ENCODE measurements around the gene MVB12A. TPM values are rescaled to one million over a fixed set of nuclear protein-coding genes. Genes with fewer than 3 reads are reported as not detected.

MVB12A gene
- total and polyA plus RNA-seq, 2 of the 8 experiments (the other 6 are each of a cell fraction or from before 2014, with no cell fraction given): 37.9 to 76.6 TPM

DNA sequence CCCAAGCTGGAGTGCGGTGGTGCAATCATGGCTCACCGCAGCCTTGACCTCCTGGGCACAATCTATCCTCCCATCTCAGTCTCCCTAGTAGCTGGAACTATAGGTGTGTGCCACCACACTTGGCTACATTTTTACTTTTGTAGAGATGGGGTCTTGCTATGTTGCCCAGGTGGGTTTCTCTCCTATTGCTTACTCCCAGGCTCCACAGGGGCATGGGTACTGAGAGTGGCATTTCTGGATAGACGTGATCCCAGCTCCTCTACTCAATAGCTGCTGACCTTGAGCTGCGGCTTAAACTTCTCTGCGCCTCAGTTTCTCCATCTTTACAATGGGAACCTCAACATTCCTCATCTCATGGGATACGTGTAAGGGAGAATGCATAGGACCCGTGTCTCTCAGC lies 11.6 kb downstream of the MVB12A start:
- Histone ChIP-seq H3K23ac (ENCODE audit: insufficient read length) (no peak overlapping the region), H4K20me1 (replicated peaks in 1 of 2; ENCODE audit: control insufficient read depth in 1 of 2, insufficient read depth in 2 of 2, low read length in 2 of 2) (no peaks in the 10 kb centered on the region), H3K9me3 (ENCODE audit: insufficient read depth in 2 of 2, low read depth in 1 of 2, low read length in 1 of 2) (no peaks in the 10 kb centered on the region), H3K9ac (replicated peaks in 1 of 4; ENCODE audit: extremely low read depth in 1 of 4, low read depth in 3 of 4, low read length in 3 of 4) (no peak overlapping the region), H3K36me3 (ENCODE audit: control insufficient read depth in 2 of 4, insufficient read depth in 4 of 4, low read length in 3 of 4) (no peaks in the 10 kb centered on the region), H2BK12ac (ENCODE audit: low read depth, low read length) (no peak overlapping the region), H2AFZ (ENCODE audit: low read length) (no peak overlapping the region), H3K4me1 (replicated peaks in 1 of 4; ENCODE audit: control insufficient read depth in 3 of 4, insufficient read depth in 4 of 4, low read length in 3 of 4) (no peaks in the 10 kb centered on the region), H3K18ac (ENCODE audit: extremely low read depth, low read length) (no peak overlapping the region), H4K8ac (ENCODE audit: extremely low read depth, insufficient read depth, low read length) (no peak overlapping the region), H3K23me2 (ENCODE audit: low read depth, low read length) (no peaks in the 10 kb centered on the region), H3K4ac (replicated peaks; ENCODE audit: insufficient read length, low read depth, low read length) (no peak overlapping the region), H3K27me3 (replicated peaks in 1 of 4; ENCODE audit: control insufficient read depth in 3 of 4, extremely low read depth in 1 of 4, insufficient read depth in 3 of 4, low read length in 3 of 4) (no peaks in the 10 kb centered on the region; a peak in 1 of 7 replicates), H3K27ac (ENCODE audit: low read depth, low read length) (no peak overlapping the region), H2BK20ac (ENCODE audit: low read length) (no peak overlapping the region), H4K91ac (replicated peaks; ENCODE audit: insufficient read length, low read length) (no peak overlapping the region), H3K14ac (ENCODE audit: insufficient read length) (no peak overlapping the region), H4K5ac (ENCODE audit: insufficient read length, low read depth, low read length) (no peak overlapping the region), H2BK5ac (ENCODE audit: low read depth, low read length) (no peak overlapping the region), H3K79me2 (ENCODE audit: control insufficient read depth in 1 of 2, insufficient read depth in 2 of 2, low read length in 2 of 2) (no peaks in the 10 kb centered on the region), H3K56ac (replicated peaks; ENCODE audit: insufficient read length, low read depth, low read length) (no peak overlapping the region), H2BK15ac (ENCODE audit: low read length) (no peak overlapping the region), H3K4me2 (ENCODE audit: insufficient read depth in 1 of 2, low read depth in 2 of 2, low read length in 2 of 2) (no peak overlapping the region), H3K4me3 (ENCODE audit: extremely low read depth in 1 of 4, insufficient read depth in 2 of 4, low read depth in 3 of 4, low read length in 4 of 4) (no peak overlapping the region), H2BK120ac (replicated peaks; ENCODE audit: low read depth, low read length) (no peak overlapping the region), H3K79me1 (ENCODE audit: low read depth, low read length) (no peaks in the 10 kb centered on the region), H2AK5ac (ENCODE audit: low read depth, low read length) (no peak overlapping the region)
- no peak for FAIRE-seq
- TF ChIP-seq NRF1 (IDR thresholded peaks at IDR 0.05; ENCODE audit: low read depth, low read length): no peak
- peak; percentile 59; the same call in 1 of the 2 replicates for TF ChIP-seq KDM1A (IDR thresholded peaks at IDR 0.05; ENCODE audit: borderline replicate concordance, low read length)
- no peak for DNase-seq (ENCODE audit: low read depth in 1 of 2, low spot score in 2 of 2)
- WGBS, 2 experiments (ENCODE audit: extremely low coverage in 1 of 2, insufficient coverage in 1 of 2, insufficient read length in 1 of 2, insufficient replicate concordance in 2 of 2, low coverage in 1 of 2, low lambda C conversion rate in 2 of 2, missing lambda C conversion rate in 1 of 2): 89% methylated on average over 7 of the region's 7 CpGs; no CpG with 5 or more reads in 1 of the 2 experiments
- CTCF ChIA-PET (ENCODE audit: partially characterized antibody): interaction anchor here (0.6 to 6.4 kb wide), 4 partner anchors 9 to 721 kb away, joined by 3 to 40 read pairs (median 5); no protein-coding TSS in a partner anchor
- POLR2A ChIA-PET (ENCODE audit: partially characterized antibody): interaction anchor here (0.8 kb wide), 1 partner anchor 1811 kb away, joined by 3 read pairs; no protein-coding TSS in a partner anchor
